Measurements from ENCODE around the gene TNFRSF6B.

GRCh38 chr20:63701051-63701328 is 4.5 kb downstream of the TNFRSF6B start:
- TF ChIP-seq, protein P1, sequence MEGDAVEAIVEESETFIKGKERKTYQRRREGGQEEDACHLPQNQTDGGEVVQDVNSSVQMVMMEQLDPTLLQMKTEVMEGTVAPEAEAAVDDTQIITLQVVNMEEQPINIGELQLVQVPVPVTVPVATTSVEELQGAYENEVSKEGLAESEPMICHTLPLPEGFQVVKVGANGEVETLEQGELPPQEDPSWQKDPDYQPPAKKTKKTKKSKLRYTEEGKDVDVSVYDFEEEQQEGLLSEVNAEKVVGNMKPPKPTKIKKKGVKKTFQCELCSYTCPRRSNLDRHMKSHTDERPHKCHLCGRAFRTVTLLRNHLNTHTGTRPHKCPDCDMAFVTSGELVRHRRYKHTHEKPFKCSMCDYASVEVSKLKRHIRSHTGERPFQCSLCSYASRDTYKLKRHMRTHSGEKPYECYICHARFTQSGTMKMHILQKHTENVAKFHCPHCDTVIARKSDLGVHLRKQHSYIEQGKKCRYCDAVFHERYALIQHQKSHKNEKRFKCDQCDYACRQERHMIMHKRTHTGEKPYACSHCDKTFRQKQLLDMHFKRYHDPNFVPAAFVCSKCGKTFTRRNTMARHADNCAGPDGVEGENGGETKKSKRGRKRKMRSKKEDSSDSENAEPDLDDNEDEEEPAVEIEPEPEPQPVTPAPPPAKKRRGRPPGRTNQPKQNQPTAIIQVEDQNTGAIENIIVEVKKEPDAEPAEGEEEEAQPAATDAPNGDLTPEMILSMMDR (IDR thresholded peaks at IDR 0.05 in 8 of 11, conservative IDR thresholded peaks at IDR 0.05 in 3 of 11) = no peak
- TF ChIP-seq POLR2A (IDR thresholded peaks at IDR 0.05) (no peak), POLR2AphosphoS5 (IDR thresholded peaks at IDR 0.05) (no peak)
